Heart right ventricle (tissue), 16 donors: ENCODE measurements around the gene PIK3CB. TPM values are rescaled to one million over a fixed set of nuclear protein-coding genes. Genes with fewer than 3 reads are reported as not detected.
"Not testable (repeated sequence)": the region's sequence is repeated elsewhere in the genome, so short reads cannot be mapped to it uniquely, and the experiment has no call there.

Experiments
- ATAC-seq, 8 donors: fragments of 200-7000 bp; cut with Tn5 transposase; one replicate each; pipeline ENCODE4 v1.9.1; 2020; ENCODE audit warnings: mild to moderate bottlenecking in 8 of 8, moderate library complexity in 8 of 8, moderate number of reproducible peaks in 1 of 8
- DNase-seq, 2 donors: peaks; one replicate each; pipeline ENCODE4 v3.0.0-alpha.2; 2020
- H3K27ac ChIP-seq, 10 donors: fragments of 200-600 bp; sonication (generic) in 2 of 10; one replicate each; pipeline versions ENCODE4 v1.5.0 to v1.8.0; 2020 to 2022; ENCODE audit warnings: mild to moderate bottlenecking in 3 of 10
- H3K27me3 ChIP-seq, 7 donors: fragments of 200-600 bp; one replicate each; pipeline ENCODE4 v1.8.0; 2021 to 2022; ENCODE audit warnings: mild to moderate bottlenecking in 2 of 7
- H3K36me3 ChIP-seq, 9 donors: fragments of 200-600 bp; sonication (generic) in 1 of 9; one replicate each; pipeline versions ENCODE4 v1.5.0 to v1.8.0; 2020 to 2022; ENCODE audit warnings: mild to moderate bottlenecking in 2 of 9
- H3K4me1 ChIP-seq, 9 donors: fragments of 200-600 bp; sonication (generic) in 1 of 9; one replicate each; pipeline versions ENCODE4 v1.5.0 to v1.8.0; 2020 to 2022; ENCODE audit warnings: mild to moderate bottlenecking in 4 of 9
- H3K4me3 ChIP-seq, 10 donors: fragments of 200-600 bp; sonication (generic) in 2 of 10; one replicate each; pipeline versions ENCODE4 v1.5.0 to v1.8.0; 2020 to 2022; ENCODE audit warnings: mild to moderate bottlenecking in 7 of 10, moderate library complexity in 2 of 10
- H3K9me3 ChIP-seq, 11 donors: fragments of 200-600 bp in 10 of 11; sonication (generic) in 2 of 11; one replicate each; pipeline versions ENCODE4 v1.5.0 to v1.8.0; 2013 to 2022; ENCODE audit warnings: mild to moderate bottlenecking in 2 of 11, control low read depth in 1 of 11, moderate library complexity in 1 of 11
- CTCF ChIP-seq, 9 donors: fragments of 200-600 bp; sonication (generic) in 2 of 9; IDR thresholded peaks; one replicate each; pipeline versions ENCODE4 v1.5.0 to v1.8.0; 2021 to 2022; ENCODE audit warnings: antibody characterized with exemption in 9 of 9, mild to moderate bottlenecking in 5 of 9, moderate library complexity in 1 of 9
- WGBS, 2 donors: extraction: QIAGEN DNeasy Blood & Tissue Kit; methylation state at CpG; one replicate each; pipeline ENCODE4 v1.1.7; 2013; ENCODE audit warnings: inconsistent platforms in 1 of 2; 5-methylcytosine and 5-hydroxymethylcytosine counted together
- intact Hi-C, 10 donors: fragments of 100-400 bp; cut with DNase I; formaldehyde crosslinking; loops; one replicate each; pipeline versions ENCODE4 v1.11.1 to v1.14.2; 2022
- polyA plus RNA-seq, 2 donors: library from polyadenylated mRNA; stranded (reverse); fragments of 200-250 nt; gene quantifications; one replicate each; pipeline ENCODE4 v1.2.3, GENCODE V29; 2013
- total RNA-seq, 10 donors: library from RNA; stranded (reverse); fragmentation: NEBNext Ultra II Directional in 3 of 10; extraction: Animal tissue kit (Norgen Biotek cat#: 25700) in 3 of 10; gene quantifications; one replicate each; pipeline versions ENCODE4 v1.2.1 to v1.2.4, GENCODE V29; 2021 to 2023
- donor health status: Arrhythmogenic right ventricular cardiomyopathy.
- donor health status: ischemic (EF 13 %, LVEDD 7.1; RV severe dilation, severe dysfunction).
- donor health status: healthy with polysubstance abuse.
- donor health status: DM: no; HTN: yes; CAD: no.
- donor health status: DM: no; HTN: no; CAD: no.
- donor health status: ischemic (EF 25% LVEDD 6.9; RV normal size, moderate dysfunction).
- donor health status: ischemic (EF 25% LVEDD 5.7; RV mildly dilated, moderate dysfunction).
- donor health status: healthy.
- donor health status: DM: yes; HTN: yes; CAD: no.
- donor health status: Ischemic cardiomyopathy.
- donor health status: ischemic (EF 35%, LVEDD 5.7; RV mildly dilated, moderate dysfunction).
- donor health status: nonischemic (EF 11% LVEDD 7.7; RV severe dilation, severe dysfunction).
- donor health status: DM: yes; HTN: yes; CAD: no.
- donor health status: PGD.
- donor health status: ischemic (EF 29% LVEDD 5.4; RV normal size, mild dysfunction).
- donor health status: nonischemic (EF 23%, LVEDD 6.1; RV moderate dilation, normal function).

The PIK3CB gene
- total and polyA plus RNA-seq, 12 donors = 8.1 to 45.7 (median 29.3) TPM

DNA sequence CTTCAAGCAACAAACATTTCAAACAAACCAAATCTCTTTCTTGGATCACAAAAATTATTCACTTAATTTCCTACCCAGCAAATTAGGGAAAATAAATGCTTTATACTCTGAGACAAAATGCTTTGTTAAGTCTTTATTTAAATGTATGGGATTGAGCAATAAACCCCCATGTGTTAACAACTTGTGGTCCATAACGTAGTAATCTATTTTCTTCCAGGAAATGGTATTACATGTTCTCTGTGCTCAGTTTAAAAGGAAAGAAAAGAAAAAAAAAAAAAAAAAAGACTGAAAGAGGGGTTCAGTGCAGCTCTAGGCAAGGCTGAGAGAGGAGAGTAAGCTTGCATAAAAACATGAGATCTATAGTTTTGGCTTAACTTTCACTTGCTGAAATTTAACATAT is 102.3 kb downstream of the PIK3CB start:
- Histone ChIP-seq H3K4me3 (no peak overlapping the region), H3K27me3 (no peaks in the 10 kb centered on the region), H3K27ac (no peak overlapping the region), H3K9me3 (no peaks in the 10 kb centered on the region), H3K36me3 (peaks cover 0 to 75% (median 8%) of the 10 kb centered on the region in 9 donors), H3K4me1 (no peaks in the 10 kb centered on the region)
- ATAC-seq (no peak), DNase-seq (no peak)
- WGBS, 2 donors = 66 to 83% methylated on average over 1 of the region's 1 CpG
- TF ChIP-seq CTCF (IDR thresholded peaks at IDR 0.05) = no peak
- intact Hi-C loops = loop anchor here in 1 of 10 donors (5.0 kb wide), 1 partner anchor 1475 kb away; no protein-coding TSS in a partner anchor

DNA sequence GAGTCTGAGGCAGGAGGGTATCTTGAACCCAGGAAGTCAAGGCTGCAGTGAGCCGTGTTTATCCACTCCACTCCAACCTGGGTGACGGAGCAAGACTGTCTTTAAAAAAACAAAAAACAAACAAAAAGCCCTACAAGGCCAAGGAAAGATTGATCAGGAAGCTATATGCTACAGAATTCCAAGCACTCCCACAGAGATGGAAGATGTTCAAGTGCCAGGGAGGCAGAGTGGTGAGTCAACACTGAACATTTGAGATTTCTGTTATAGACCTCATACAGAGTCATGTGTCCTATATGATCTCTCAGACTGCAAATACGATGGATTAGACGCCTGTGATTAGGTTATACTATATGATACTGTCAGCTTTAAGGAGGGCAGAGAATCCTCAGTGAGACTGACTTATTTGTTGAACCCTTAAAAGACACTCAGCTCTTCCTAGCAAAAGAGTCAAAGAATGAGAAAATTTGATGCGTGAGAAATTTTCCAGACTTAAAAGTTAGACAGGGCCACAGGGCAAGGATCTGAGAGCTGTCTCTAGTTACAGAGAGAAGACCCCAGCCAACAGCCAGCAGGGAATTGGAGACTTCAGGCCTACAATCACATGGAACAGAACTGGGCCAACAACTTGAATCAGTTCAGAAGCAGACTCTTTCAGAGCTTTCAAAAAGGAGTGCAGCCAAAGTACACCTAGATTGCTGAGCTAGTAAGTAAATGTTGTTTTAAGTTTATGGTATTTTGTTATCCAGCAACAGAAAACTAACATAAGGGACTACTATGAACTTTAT is 107.6 kb downstream of the PIK3CB start:
- no peaks in the 10 kb centered on the region for H3K27me3 ChIP-seq
- ATAC-seq = no peak
- no peak overlapping the region for H3K27ac ChIP-seq
- no peaks in the 10 kb centered on the region for H3K9me3 ChIP-seq
- peaks cover 0 to 18% (median 11%) of the 10 kb centered on the region in 9 donors for H3K4me1 ChIP-seq
- no peak for TF ChIP-seq CTCF (IDR thresholded peaks at IDR 0.05)
- no peak for DNase-seq
- intact Hi-C loops = loop anchor here in 3 of 10 donors (10.0 kb wide), 2 partner anchors 98 to 108 kb away; partner anchors contain the start of gene PIK3CB (in 2 of the 3)
- no peak overlapping the region for H3K4me3 ChIP-seq
- peaks cover 0 to 42% (median 7%) of the 10 kb centered on the region in 9 donors for H3K36me3 ChIP-seq
- WGBS, 2 donors = 95% methylated on average over 5 of the region's 5 CpGs

- intact Hi-C loops = loop anchor here in 3 of 10 donors (10.0 kb wide), 2 partner anchors 99 to 109 kb away; partner anchors contain the start of gene PIK3CB (in 2 of the 3)
- not testable (repeated sequence) for DNase-seq, H3K27ac ChIP-seq, H3K4me3 ChIP-seq, H3K9me3 ChIP-seq, H3K27me3 ChIP-seq
- 36 to 38% methylated on average over 2 of the region's 2 CpGs for WGBS, 2 donors
- H3K4me1 ChIP-seq = peaks cover 0 to 18% (median 11%) of the 10 kb centered on the region in 9 donors
- H3K36me3 ChIP-seq = peaks cover 0 to 36% (median 4%) of the 10 kb centered on the region in 9 donors
- ATAC-seq = peak in 2 of 8 donors; percentile 11 to 41
Measured at GRCh38 chr3:138726042-138726441, 108.7 kb downstream of the PIK3CB start.

DNA sequence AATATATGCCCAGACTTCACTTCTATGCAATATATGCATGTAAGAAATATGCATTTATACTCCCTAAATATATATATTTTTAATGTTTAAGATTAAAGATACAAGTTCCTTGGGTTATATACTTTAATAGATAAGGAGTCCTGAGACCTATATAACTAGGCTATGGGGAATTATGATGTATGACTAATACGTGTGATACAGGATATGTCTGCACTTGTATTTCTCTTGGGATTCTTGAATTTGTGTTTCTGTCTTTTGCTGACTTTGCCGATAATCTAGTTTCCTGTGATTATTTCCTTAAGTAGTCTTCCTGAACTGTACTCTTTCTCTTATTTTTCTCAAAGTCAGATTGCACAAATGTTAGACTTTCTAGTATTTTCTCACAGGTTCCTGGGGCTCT is 109.6 kb downstream of the PIK3CB start:
- no peak for TF ChIP-seq CTCF (IDR thresholded peaks at IDR 0.05)
- intact Hi-C loops = loop anchor here in 3 of 10 donors (10.0 kb wide), 2 partner anchors 100 to 110 kb away; partner anchors contain the start of gene PIK3CB (in 2 of the 3)
- WGBS, 2 donors = 39 to 40% methylated on average over 2 of the region's 2 CpGs
- ATAC-seq (no peak), DNase-seq (no peak)
- H3K27me3 ChIP-seq = no peaks in the 10 kb centered on the region
- peaks cover 0 to 34% (median 4%) of the 10 kb centered on the region in 9 donors for H3K36me3 ChIP-seq
- H3K4me3 ChIP-seq = no peak overlapping the region
- H3K27ac ChIP-seq = no peak overlapping the region
- peaks cover 0 to 18% (median 11%) of the 10 kb centered on the region in 9 donors for H3K4me1 ChIP-seq
- no peaks in the 10 kb centered on the region for H3K9me3 ChIP-seq
